Chondrocyte (in vitro differentiated cells): Measurements from ENCODE around the gene DUT. TPM values are rescaled to one million over a fixed set of nuclear protein-coding genes. Genes with fewer than 3 reads are reported as not detected.

ENCODE experiments used
- DNase-seq: peaks from one replicate; pipeline ENCODE4 v3.0.0; 2021; ENCODE audit warnings: mixed read lengths, low spot score
- H3K27ac Mint-ChIP-seq: one replicate; pipeline ENCODE4 v1.8.0; 2021; ENCODE audit warnings: mild to moderate bottlenecking, moderate library complexity, mixed read lengths; ENCODE audit not compliant: unreplicated experiment
- H3K27me3 Mint-ChIP-seq: 2 replicates; pipeline ENCODE4 v1.8.0; 2021; ENCODE audit warnings: low read depth, mixed read lengths
- H3K36me3 Mint-ChIP-seq: 2 replicates; pipeline ENCODE4 v1.8.0; 2021; ENCODE audit warnings: low read depth, mixed read lengths
- H3K4me1 Mint-ChIP-seq: 2 replicates; pipeline ENCODE4 v1.8.0; 2021; ENCODE audit warnings: low read depth, mild to moderate bottlenecking, mixed read lengths
- H3K4me3 Mint-ChIP-seq: one replicate; pipeline ENCODE4 v1.8.0; 2021; ENCODE audit warnings: mild to moderate bottlenecking, moderate library complexity, mixed read lengths; ENCODE audit not compliant: unreplicated experiment
- H3K9me3 Mint-ChIP-seq: 2 replicates; pipeline ENCODE4 v1.8.0; 2021; ENCODE audit warnings: low read depth, mixed read lengths
- CTCF ChIP-seq: fragments of 200-600 bp; sonication (generic); IDR thresholded peaks from 2 replicates; pipeline ENCODE4 v1.5.0; 2021; ENCODE audit warnings: antibody characterized with exemption, mild to moderate bottlenecking, moderate library complexity
- total RNA-seq: library from RNA; stranded (reverse); gene quantifications from 3 replicates; pipeline ENCODE4 v1.2.1, GENCODE V29; 2021

DUT gene
- total RNA-seq, 1 donor from 2014 or later, result 71.5 TPM

GRCh38 chr15:48381861-48382260 lies 50.6 kb downstream of the DUT start:
- H3K9me3 Mint-ChIP-seq, result no peaks in the 10 kb centered on the region
- no peaks in the 10 kb centered on the region for H3K27me3 Mint-ChIP-seq
- TF ChIP-seq CTCF, result no peak
- no peak overlapping the region for H3K27ac Mint-ChIP-seq
- H3K4me3 Mint-ChIP-seq, result no peak overlapping the region
- DNase-seq, result no peak
- H3K36me3 Mint-ChIP-seq, result peaks cover 8% of the 10 kb centered on the region
- peaks cover 34% of the 10 kb centered on the region for H3K4me1 Mint-ChIP-seq

GRCh38 chr15:48383031-48383430 lies 51.8 kb downstream of the DUT start:
- Mint-ChIP-seq H3K4me3 (no peak overlapping the region), H3K4me1 (peaks cover 39% of the 10 kb centered on the region)

GRCh38 chr15:48384616-48385015 lies 53.4 kb downstream of the DUT start:
- Mint-ChIP-seq H3K27ac (peak overlapping the region; percentile 97), H3K4me1 (peaks cover 55% of the 10 kb centered on the region), H3K27me3 (no peaks in the 10 kb centered on the region), H3K36me3 (peaks cover 2% of the 10 kb centered on the region), H3K4me3 (no peak overlapping the region), H3K9me3 (peaks cover 2% of the 10 kb centered on the region)
- no peak for DNase-seq
- TF ChIP-seq CTCF, result no peak

More at GRCh38 chr15:48383031-48383430, 51.8 kb downstream of the DUT start:
- H3K9me3 Mint-ChIP-seq, result peaks cover under 1% of the 10 kb centered on the region
- H3K27me3 Mint-ChIP-seq, result no peaks in the 10 kb centered on the region
- DNase-seq, result no peak
- H3K27ac Mint-ChIP-seq, result no peak overlapping the region
- H3K36me3 Mint-ChIP-seq, result peaks cover 2% of the 10 kb centered on the region
- TF ChIP-seq CTCF, result no peak

- H3K4me3 Mint-ChIP-seq, result peak overlapping the region; percentile 46
- peaks cover 61% of the 10 kb centered on the region for H3K4me1 Mint-ChIP-seq
- no peak for TF ChIP-seq CTCF
- DNase-seq, result no peak
- peaks cover 2% of the 10 kb centered on the region for H3K9me3 Mint-ChIP-seq
- peaks cover 2% of the 10 kb centered on the region for H3K36me3 Mint-ChIP-seq
- no peaks in the 10 kb centered on the region for H3K27me3 Mint-ChIP-seq
- peak overlapping the region; percentile 97 for H3K27ac Mint-ChIP-seq
Measured at GRCh38 chr15:48385031-48385830, 54.0 kb downstream of the DUT start.

- no peak for TF ChIP-seq CTCF
- H3K27ac Mint-ChIP-seq, result peak overlapping the region; percentile 95
- H3K36me3 Mint-ChIP-seq, result peaks cover 2% of the 10 kb centered on the region
- peaks cover 2% of the 10 kb centered on the region for H3K9me3 Mint-ChIP-seq
- no peak for DNase-seq
- no peak overlapping the region for H3K4me3 Mint-ChIP-seq
- no peaks in the 10 kb centered on the region for H3K27me3 Mint-ChIP-seq
- peaks cover 83% of the 10 kb centered on the region for H3K4me1 Mint-ChIP-seq
Measured at GRCh38 chr15:48388016-48388851, 57.0 kb downstream of the DUT start.
